Neural crest cell (in vitro differentiated cells): Measurements from ENCODE around the gene DYSF. TPM values are rescaled to one million over a fixed set of nuclear protein-coding genes. Genes with fewer than 3 reads are reported as not detected.
A peak's percentile ranks its signal among the peaks of the same experiment; 100 is the strongest.

Experiments
- DNase-seq: peaks from one replicate; pipeline ENCODE4 v3.0.0; 2021; ENCODE audit warnings: low read depth, mixed read lengths, low spot score
- H3K27ac Mint-ChIP-seq: one replicate; pipeline ENCODE4 v1.8.0; 2021; ENCODE audit warnings: mild to moderate bottlenecking, mixed read lengths; ENCODE audit not compliant: unreplicated experiment
- H3K27me3 Mint-ChIP-seq: 2 replicates; pipeline ENCODE4 v1.8.0; 2021; ENCODE audit warnings: low read depth, mild to moderate bottlenecking, mixed read lengths
- H3K36me3 Mint-ChIP-seq: 2 replicates; pipeline ENCODE4 v1.8.0; 2021; ENCODE audit warnings: low read depth, mild to moderate bottlenecking, mixed read lengths
- H3K4me1 Mint-ChIP-seq: 2 replicates; pipeline ENCODE4 v1.8.0; 2021; ENCODE audit warnings: mixed read lengths
- H3K4me3 Mint-ChIP-seq: one replicate; pipeline ENCODE4 v1.8.0; 2021; ENCODE audit warnings: mild to moderate bottlenecking, mixed read lengths
- H3K9me3 Mint-ChIP-seq: 2 replicates; pipeline ENCODE4 v1.8.0; 2021; ENCODE audit warnings: mixed read lengths
- total RNA-seq: library from RNA; stranded (reverse); gene quantifications from 2 replicates; pipeline ENCODE4 v1.2.1, GENCODE V29; 2021
- TF ChIP-seq, protein P1 (sequence below): fragments of 200-600 bp; sonication (generic); conservative IDR thresholded peaks from 2 replicates; pipeline ENCODE4 v1.5.0; 2021; ENCODE audit warnings: antibody characterized with exemption, mild to moderate bottlenecking

Gene DYSF
- total RNA-seq, 1 donor from 2014 or later: 2.2 TPM

DNA sequence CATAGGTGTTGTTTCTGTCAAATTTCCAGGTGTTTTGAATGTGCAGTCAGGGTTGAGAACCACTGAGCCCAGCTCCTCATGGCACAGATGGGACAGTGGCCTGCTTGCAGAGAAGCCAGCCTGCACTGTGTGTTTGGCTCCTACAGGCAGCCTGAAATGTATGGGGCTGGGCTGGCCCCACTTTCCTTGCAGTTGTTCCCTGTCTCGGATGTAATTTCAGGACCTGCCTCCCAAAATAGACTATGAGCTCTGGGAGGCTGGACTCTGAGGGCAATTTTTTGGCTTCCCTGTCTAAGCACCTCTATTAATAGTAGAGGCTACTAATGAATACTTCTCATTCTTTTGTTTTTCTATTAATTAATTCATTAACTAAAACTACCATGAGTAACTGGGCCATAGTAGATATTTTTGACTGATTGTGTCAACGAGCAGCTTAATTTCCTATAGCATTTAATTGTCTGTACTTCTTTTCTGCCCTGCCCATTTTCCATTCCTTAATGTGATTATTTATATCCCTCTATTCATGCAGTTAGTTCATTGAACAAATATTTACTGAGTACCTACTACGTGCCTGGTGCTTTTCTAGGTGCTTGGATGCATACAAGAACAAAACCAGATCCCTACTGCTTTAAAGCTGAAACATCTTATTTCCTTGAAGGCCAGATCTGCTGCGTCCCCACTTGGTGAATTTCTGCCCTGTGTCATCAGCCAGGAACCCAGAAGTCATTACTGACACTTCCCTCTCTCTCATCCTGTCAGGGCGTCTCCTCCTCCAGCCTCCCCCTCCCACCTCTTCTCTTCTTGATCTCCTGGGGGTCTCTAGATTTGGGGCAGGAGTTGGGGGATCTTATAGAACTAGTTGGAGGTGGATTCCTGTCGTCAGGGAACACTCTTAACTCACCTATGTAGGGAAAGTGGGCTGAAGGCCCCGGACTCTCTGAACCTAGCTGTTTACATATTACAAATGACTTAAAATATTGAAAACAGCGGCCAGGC is 16.3 kb downstream of the DYSF start:
- peak overlapping the region; percentile 17 for H3K4me3 Mint-ChIP-seq
- H3K4me1 Mint-ChIP-seq: peaks cover 9% of the 10 kb centered on the region
- TF ChIP-seq, protein P1, sequence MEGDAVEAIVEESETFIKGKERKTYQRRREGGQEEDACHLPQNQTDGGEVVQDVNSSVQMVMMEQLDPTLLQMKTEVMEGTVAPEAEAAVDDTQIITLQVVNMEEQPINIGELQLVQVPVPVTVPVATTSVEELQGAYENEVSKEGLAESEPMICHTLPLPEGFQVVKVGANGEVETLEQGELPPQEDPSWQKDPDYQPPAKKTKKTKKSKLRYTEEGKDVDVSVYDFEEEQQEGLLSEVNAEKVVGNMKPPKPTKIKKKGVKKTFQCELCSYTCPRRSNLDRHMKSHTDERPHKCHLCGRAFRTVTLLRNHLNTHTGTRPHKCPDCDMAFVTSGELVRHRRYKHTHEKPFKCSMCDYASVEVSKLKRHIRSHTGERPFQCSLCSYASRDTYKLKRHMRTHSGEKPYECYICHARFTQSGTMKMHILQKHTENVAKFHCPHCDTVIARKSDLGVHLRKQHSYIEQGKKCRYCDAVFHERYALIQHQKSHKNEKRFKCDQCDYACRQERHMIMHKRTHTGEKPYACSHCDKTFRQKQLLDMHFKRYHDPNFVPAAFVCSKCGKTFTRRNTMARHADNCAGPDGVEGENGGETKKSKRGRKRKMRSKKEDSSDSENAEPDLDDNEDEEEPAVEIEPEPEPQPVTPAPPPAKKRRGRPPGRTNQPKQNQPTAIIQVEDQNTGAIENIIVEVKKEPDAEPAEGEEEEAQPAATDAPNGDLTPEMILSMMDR: no peak
- H3K27ac Mint-ChIP-seq: no peak overlapping the region
- H3K27me3 Mint-ChIP-seq: peaks cover 41% of the 10 kb centered on the region
- no peaks in the 10 kb centered on the region for H3K36me3 Mint-ChIP-seq
- DNase-seq: no peak
- H3K9me3 Mint-ChIP-seq: no peaks in the 10 kb centered on the region

DNA sequence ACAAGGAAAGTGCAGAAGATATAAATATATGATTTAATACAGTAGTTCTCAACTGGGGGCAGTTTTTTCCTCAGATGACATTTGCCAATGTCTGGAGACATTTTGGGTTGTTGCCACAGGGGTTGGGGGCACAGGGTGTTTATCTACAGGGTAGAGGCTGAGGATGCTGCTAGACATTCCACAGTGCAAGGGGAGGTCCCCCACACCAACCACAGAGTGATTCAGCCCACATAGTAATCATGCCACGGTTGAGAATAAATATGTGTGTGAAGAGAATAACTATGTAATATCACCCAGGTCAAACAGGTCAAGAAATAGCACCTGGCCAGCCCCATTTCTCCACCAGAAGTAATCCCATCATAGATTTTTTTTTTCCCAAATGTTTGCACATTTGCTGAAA is 17.9 kb downstream of the DYSF start:
- Mint-ChIP-seq H3K4me3 (no peak overlapping the region), H3K9me3 (no peaks in the 10 kb centered on the region), H3K36me3 (no peaks in the 10 kb centered on the region), H3K27me3 (peaks cover 41% of the 10 kb centered on the region), H3K27ac (no peak overlapping the region), H3K4me1 (peaks cover 15% of the 10 kb centered on the region)
- no peak for DNase-seq
- TF ChIP-seq, protein P1: no peak

DNA sequence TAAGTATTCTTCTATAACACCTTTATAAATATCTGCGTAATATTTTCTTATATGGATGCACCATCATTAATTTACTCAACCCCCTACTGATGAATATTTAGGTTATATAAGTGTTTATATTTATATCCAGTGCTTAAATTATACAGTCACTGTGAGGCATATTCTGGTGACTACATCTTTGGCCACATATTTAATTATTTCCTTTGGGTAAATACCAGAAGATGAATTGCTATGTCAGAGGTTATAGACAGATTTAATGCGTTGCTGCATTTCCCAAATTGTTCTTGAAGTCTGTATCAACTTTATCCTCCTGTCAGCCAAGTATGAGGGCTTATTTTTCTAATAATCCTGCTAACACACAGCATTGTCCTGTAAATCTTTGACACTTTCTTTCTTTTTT is 18.7 kb downstream of the DYSF start:
- no peak for DNase-seq
- H3K4me1 Mint-ChIP-seq: peaks cover 11% of the 10 kb centered on the region
- H3K4me3 Mint-ChIP-seq: no peak overlapping the region
- no peaks in the 10 kb centered on the region for H3K36me3 Mint-ChIP-seq
- H3K9me3 Mint-ChIP-seq: no peaks in the 10 kb centered on the region
- TF ChIP-seq, protein P1: no peak
- H3K27ac Mint-ChIP-seq: no peak overlapping the region
- H3K27me3 Mint-ChIP-seq: peaks cover 39% of the 10 kb centered on the region

DNA sequence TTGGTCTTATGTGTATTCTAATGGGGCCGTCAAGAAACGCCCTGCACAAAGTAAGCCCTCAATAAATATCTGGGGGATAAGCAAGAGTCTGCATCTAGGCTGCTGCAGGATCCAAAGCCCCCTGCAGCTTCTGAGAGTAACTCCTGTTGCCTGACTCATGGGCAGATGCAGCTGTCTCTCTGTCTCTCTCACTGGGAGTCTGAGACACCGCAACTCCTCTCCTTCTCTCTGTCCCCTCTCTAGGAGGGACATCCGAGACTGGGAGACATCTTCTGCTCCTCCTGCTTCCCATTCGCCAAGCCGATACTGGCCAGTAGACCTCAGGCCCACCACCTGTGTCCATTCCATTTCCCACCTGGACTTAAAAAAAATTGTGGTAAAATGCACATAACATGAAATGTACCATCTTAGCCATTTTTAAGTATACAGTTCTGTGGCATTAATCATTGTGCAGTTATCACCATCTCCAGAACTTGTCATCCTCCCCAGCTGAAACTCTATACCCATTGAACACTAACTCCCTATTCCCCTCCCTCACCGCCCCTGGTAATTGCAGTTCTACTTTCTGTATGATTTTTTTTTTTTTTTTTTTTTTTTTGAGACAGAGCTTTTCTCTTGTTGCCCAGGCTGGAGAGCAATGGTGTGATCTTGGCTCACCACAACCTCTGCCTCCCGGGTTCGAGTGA is 20.1 kb downstream of the DYSF start:
- DNase-seq: no peak
- Mint-ChIP-seq H3K4me3 (no peak overlapping the region), H3K4me1 (peaks cover 5% of the 10 kb centered on the region), H3K36me3 (no peaks in the 10 kb centered on the region), H3K27ac (no peak overlapping the region), H3K27me3 (peaks cover 26% of the 10 kb centered on the region), H3K9me3 (no peaks in the 10 kb centered on the region)
- TF ChIP-seq, protein P1: no peak

DNA sequence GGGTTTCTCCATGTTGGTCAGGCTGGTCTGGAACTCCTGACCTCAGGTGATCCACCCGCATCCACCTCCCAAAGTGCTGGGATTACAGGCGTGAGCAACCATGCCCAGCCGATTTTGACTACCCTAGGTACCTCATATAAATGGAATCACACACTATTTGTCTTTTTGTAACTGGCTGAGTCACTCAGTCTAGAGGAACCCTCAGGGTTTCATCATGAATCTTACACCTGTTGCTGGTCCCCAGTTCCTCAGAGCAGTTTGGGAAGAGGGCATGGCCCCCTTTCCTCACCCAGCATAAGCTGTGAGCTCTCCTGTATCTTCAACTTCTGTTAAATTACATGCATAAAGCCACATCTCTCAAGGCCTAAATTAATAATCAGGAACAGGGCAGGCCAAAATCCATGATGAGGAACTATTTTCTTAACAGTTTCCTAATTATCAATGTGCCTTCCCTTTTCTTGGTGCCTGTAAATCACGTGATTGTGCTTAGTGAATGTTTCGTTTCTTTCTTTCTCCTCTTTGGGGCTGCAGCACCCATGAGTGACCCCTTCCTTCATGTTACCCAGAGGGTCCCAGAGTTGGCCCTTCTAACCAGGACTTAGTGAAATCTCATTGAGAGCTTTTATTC is 20.9 kb downstream of the DYSF start:
- H3K4me1 Mint-ChIP-seq: peaks cover 5% of the 10 kb centered on the region
- H3K27ac Mint-ChIP-seq: no peak overlapping the region
- TF ChIP-seq, protein P1: no peak
- H3K9me3 Mint-ChIP-seq: no peaks in the 10 kb centered on the region
- no peaks in the 10 kb centered on the region for H3K36me3 Mint-ChIP-seq
- no peak for DNase-seq
- peaks cover 18% of the 10 kb centered on the region for H3K27me3 Mint-ChIP-seq
- H3K4me3 Mint-ChIP-seq: no peak overlapping the region
